ENCODE results near the gene EIPR1. TPM values are rescaled to one million over a fixed set of nuclear protein-coding genes. Genes with fewer than 3 reads are reported as not detected.

EIPR1 gene
- total RNA-seq, 1 donor from 2014 or later = 32.0 TPM

GRCh38 chr2:3403587-3404334, 26.1 kb upstream of the EIPR1 start:
- no peak overlapping the region for H3K4me3 Mint-ChIP-seq (ENCODE audit: low read depth)
- no peaks in the 10 kb centered on the region for H3K4me1 Mint-ChIP-seq (ENCODE audit: low read depth)
- TF ChIP-seq CTCF (IDR thresholded peaks at IDR 0.05; ENCODE audit: unreplicated experiment) = no peak
- no peak for DNase-seq (ENCODE audit: low spot score, unreplicated experiment)
- H3K36me3 Mint-ChIP-seq (ENCODE audit: insufficient read depth) = peaks cover 11% of the 10 kb centered on the region
- no peaks in the 10 kb centered on the region for H3K9me3 Mint-ChIP-seq (ENCODE audit: low read depth)
- no peaks in the 10 kb centered on the region for H3K27me3 Mint-ChIP-seq
- no peak overlapping the region for H3K27ac Mint-ChIP-seq

- Mint-ChIP-seq H3K27me3 (no peaks in the 10 kb centered on the region), H3K27ac (no peak overlapping the region), H3K4me3 (ENCODE audit: low read depth) (no peak overlapping the region), H3K4me1 (ENCODE audit: low read depth) (no peaks in the 10 kb centered on the region), H3K9me3 (ENCODE audit: low read depth) (peaks cover 14% of the 10 kb centered on the region), H3K36me3 (ENCODE audit: insufficient read depth) (peaks cover 36% of the 10 kb centered on the region)
- DNase-seq (ENCODE audit: low spot score, unreplicated experiment) = no peak
- no peak for TF ChIP-seq CTCF (IDR thresholded peaks at IDR 0.05; ENCODE audit: unreplicated experiment)
Measured at GRCh38 chr2:3399829-3400228, 22.2 kb upstream of the EIPR1 start.

- Mint-ChIP-seq H3K4me1 (ENCODE audit: low read depth) (no peaks in the 10 kb centered on the region), H3K36me3 (ENCODE audit: insufficient read depth) (peaks cover 38% of the 10 kb centered on the region), H3K4me3 (ENCODE audit: low read depth) (no peak overlapping the region), H3K9me3 (ENCODE audit: low read depth) (peaks cover 17% of the 10 kb centered on the region), H3K27ac (no peak overlapping the region), H3K27me3 (no peaks in the 10 kb centered on the region)
- TF ChIP-seq CTCF (IDR thresholded peaks at IDR 0.05; ENCODE audit: unreplicated experiment) = no peak
- DNase-seq (ENCODE audit: low spot score, unreplicated experiment) = no peak
Measured at GRCh38 chr2:3399381-3399780, 21.8 kb upstream of the EIPR1 start.

- no peaks in the 10 kb centered on the region for H3K27me3 Mint-ChIP-seq
- peaks cover 17% of the 10 kb centered on the region for H3K9me3 Mint-ChIP-seq (ENCODE audit: low read depth)
- TF ChIP-seq CTCF (IDR thresholded peaks at IDR 0.05; ENCODE audit: unreplicated experiment) = no peak
- H3K4me1 Mint-ChIP-seq (ENCODE audit: low read depth) = no peaks in the 10 kb centered on the region
- no peak overlapping the region for H3K4me3 Mint-ChIP-seq (ENCODE audit: low read depth)
- no peak overlapping the region for H3K27ac Mint-ChIP-seq
- no peak for DNase-seq (ENCODE audit: low spot score, unreplicated experiment)
- peaks cover 41% of the 10 kb centered on the region for H3K36me3 Mint-ChIP-seq (ENCODE audit: insufficient read depth)
Measured at GRCh38 chr2:3398857-3399256, 21.2 kb upstream of the EIPR1 start.

GRCh38 chr2:3396920-3397559, 19.4 kb upstream of the EIPR1 start:
- DNase-seq (ENCODE audit: low spot score, unreplicated experiment) = no peak
- Mint-ChIP-seq H3K36me3 (ENCODE audit: insufficient read depth) (peaks cover 48% of the 10 kb centered on the region), H3K9me3 (ENCODE audit: low read depth) (peaks cover 17% of the 10 kb centered on the region), H3K27me3 (no peaks in the 10 kb centered on the region), H3K4me3 (ENCODE audit: low read depth) (no peak overlapping the region), H3K27ac (no peak overlapping the region), H3K4me1 (ENCODE audit: low read depth) (no peaks in the 10 kb centered on the region)
- no peak for TF ChIP-seq CTCF (IDR thresholded peaks at IDR 0.05; ENCODE audit: unreplicated experiment)
